AG09309 (cell line): Measurements from ENCODE around the gene SLC1A6.

Source experiments
- DNase-seq: peaks from one replicate; pipeline ENCODE4 v3.0.0-alpha.2; 2010; ENCODE audit warnings: low read depth
- H3K4me3 ChIP-seq: 2 replicates; pipeline ENCODE4 v1.5.1; 2011; ENCODE audit warnings: mild to moderate bottlenecking, low read depth, low read length, moderate library complexity; ENCODE audit not compliant: control insufficient read depth
- CTCF ChIP-seq: IDR thresholded peaks from 2 replicates; pipeline ENCODE4 v1.5.1; 2011; ENCODE audit warnings: mild to moderate bottlenecking, low read depth, low read length, inconsistent platforms; ENCODE audit not compliant: insufficient read depth, control insufficient read depth; ENCODE audit errors: missing control alignments

The SLC1A6 gene

GRCh38 chr19:15014579-15014978 lies 34.9 kb upstream of the SLC1A6 start:
- no peak for TF ChIP-seq CTCF
- H3K4me3 ChIP-seq: no peak overlapping the region
- DNase-seq: no peak

GRCh38 chr19:15010501-15011300 lies 31.0 kb upstream of the SLC1A6 start:
- no peak for TF ChIP-seq CTCF
- H3K4me3 ChIP-seq: no peak overlapping the region
- no peak for DNase-seq

- no peak overlapping the region for H3K4me3 ChIP-seq
- no peak for TF ChIP-seq CTCF
- no peak for DNase-seq
Observed at GRCh38 chr19:15008308-15008707, 28.6 kb upstream of the SLC1A6 start.

- no peak for TF ChIP-seq CTCF
- DNase-seq: no peak
- H3K4me3 ChIP-seq: no peak overlapping the region
Observed at GRCh38 chr19:14997981-14998380, 18.3 kb upstream of the SLC1A6 start.

- no peak for DNase-seq
- H3K4me3 ChIP-seq: no peak overlapping the region
- TF ChIP-seq CTCF: no peak
Observed at GRCh38 chr19:14992780-14993179, 13.1 kb upstream of the SLC1A6 start.

DNA sequence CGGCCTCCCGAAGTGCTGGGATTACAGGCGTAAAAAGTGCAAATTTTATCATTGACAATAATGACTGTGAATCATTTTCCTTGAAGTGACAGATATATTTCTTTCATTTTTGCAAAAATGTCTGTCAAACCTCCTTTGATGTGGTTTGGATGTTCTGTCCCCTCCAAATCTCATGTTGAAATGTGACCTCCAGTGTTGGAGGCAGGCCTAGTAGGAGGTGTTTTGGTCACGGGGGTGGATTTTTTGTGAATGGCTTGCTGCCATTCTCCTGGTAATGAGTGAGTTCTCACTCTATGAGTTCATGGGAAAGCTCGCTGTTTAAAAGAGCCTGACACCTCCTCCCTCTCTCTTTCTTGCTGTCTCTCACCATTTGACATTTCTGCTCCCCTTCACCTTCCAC lies 5.5 kb upstream of the SLC1A6 start:
- no peak overlapping the region for H3K4me3 ChIP-seq
- no peak for DNase-seq
- no peak for TF ChIP-seq CTCF
